Esophagus (tissue), 2 donors: ENCODE results near the gene WASL. TPM values are rescaled to one million over a fixed set of nuclear protein-coding genes. Genes with fewer than 3 reads are reported as not detected.
A peak's percentile ranks its signal among the peaks of the same experiment; 100 is the strongest.

Experiments
- H3K27ac ChIP-seq, 2 donors: one replicate each; pipeline ENCODE4 v1.5.1; 2013; ENCODE audit warnings: low read depth in 2 of 2, mild to moderate bottlenecking in 2 of 2, inconsistent platforms in 1 of 2, low read length in 1 of 2, moderate library complexity in 1 of 2
- H3K27me3 ChIP-seq, 2 donors: one replicate each; pipeline ENCODE4 v1.6.1; 2013; ENCODE audit warnings: low read length in 2 of 2, control low read depth in 1 of 2, mild to moderate bottlenecking in 1 of 2; ENCODE audit not compliant: insufficient read depth in 2 of 2, control insufficient read depth in 1 of 2
- H3K36me3 ChIP-seq, 2 donors: one replicate each; pipeline ENCODE4 v1.6.1; 2013; ENCODE audit warnings: low read length in 1 of 2; ENCODE audit not compliant: control insufficient read depth in 2 of 2, insufficient read depth in 2 of 2
- H3K4me1 ChIP-seq, 2 donors: one replicate each; pipeline ENCODE4 v1.6.1; 2013; ENCODE audit warnings: low read length in 1 of 2; ENCODE audit not compliant: control insufficient read depth in 2 of 2, insufficient read depth in 2 of 2
- H3K4me3 ChIP-seq, 2 donors: one replicate each; pipeline ENCODE4 v1.5.1; 2013; ENCODE audit warnings: low read length in 2 of 2, mild to moderate bottlenecking in 2 of 2, low read depth in 1 of 2, moderate library complexity in 1 of 2
- H3K9me3 ChIP-seq, 2 donors: one replicate each; pipeline ENCODE4 v1.6.1; 2013; ENCODE audit warnings: mild to moderate bottlenecking in 2 of 2, low read depth in 1 of 2, low read length in 1 of 2, moderate library complexity in 1 of 2; ENCODE audit not compliant: control insufficient read depth in 2 of 2, insufficient read depth in 1 of 2
- WGBS, 2 donors: extraction: QIAGEN DNeasy Blood & Tissue Kit; methylation state at CpG; one replicate each; pipeline ENCODE4 v1.1.7; 2013; 5-methylcytosine and 5-hydroxymethylcytosine counted together
- polyA plus RNA-seq, 2 donors: library from polyadenylated mRNA; stranded (reverse); fragments of 200-250 nt; gene quantifications; one replicate each; pipeline ENCODE4 v1.2.3, GENCODE V29; 2013
- donor health status: healthy with polysubstance abuse.
- donor health status: Bipolar disorder and iron deficiency.

Gene WASL
- polyA plus RNA-seq, 2 donors, result 13.7 to 20.7 TPM

DNA sequence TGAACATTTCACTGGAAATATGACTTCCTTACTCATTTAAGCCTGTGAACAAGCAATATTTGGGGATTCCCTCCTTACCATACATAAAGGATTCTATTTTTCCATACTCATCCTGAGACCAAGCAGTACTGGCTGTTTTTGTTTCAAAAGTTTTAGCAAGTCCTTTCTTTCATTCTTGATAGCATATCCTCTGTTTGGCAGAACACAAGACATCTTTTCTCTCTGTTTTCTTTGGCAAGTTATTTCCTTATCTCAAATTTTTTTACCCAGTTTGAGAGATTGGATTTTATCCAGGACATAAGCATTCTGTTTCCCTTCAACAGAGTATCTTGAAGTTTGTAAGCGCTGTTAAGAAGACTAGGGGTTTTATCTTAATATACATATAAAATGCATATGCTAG, 3.0 kb upstream of the WASL start:
- no peaks in the 10 kb centered on the region for H3K36me3 ChIP-seq
- 77 to 91% methylated on average over 1 of the region's 1 CpG for WGBS, 2 donors
- H3K27ac ChIP-seq, result no peak overlapping the region
- no peaks in the 10 kb centered on the region for H3K27me3 ChIP-seq
- no peaks in the 10 kb centered on the region for H3K4me1 ChIP-seq
- H3K9me3 ChIP-seq, result no peaks in the 10 kb centered on the region
- H3K4me3 ChIP-seq, result no peak overlapping the region

DNA sequence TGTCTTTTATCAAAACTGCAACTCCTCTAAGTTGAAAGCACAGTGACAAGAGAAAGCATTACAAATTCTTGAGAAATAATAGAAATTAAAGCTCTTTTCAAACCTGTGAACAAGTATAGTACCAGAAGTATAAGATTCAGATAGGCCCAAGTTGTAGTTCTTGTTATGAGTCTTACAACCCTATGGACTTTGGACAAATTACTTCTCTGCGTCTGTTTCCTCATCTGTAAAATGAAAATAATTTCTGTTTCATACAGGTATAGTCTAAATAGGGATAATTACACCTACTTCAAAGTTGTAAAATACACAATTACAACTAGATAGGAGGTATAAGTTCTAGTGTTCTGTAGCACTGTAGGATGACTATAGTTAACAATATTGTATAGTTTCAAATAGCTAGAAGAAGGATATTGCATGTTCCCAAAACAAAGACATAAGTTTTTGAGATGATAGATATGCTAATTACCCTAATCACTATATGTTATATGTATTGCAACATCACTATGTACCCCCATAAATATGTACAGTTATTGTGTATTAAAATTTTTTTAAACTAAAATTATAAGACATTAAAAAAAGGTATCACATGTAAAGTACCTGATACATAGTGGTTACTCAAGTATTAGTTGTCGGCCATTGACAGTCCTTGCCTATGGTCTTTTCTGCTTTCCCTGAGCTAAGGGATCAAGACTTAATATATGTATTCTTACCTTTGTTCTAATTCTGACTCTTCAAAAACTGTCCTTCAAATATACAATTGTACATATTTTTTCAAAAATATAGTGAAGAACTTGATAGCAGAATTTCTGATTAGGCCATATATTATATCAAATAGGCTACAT, 1.8 kb upstream of the WASL start:
- H3K9me3 ChIP-seq, result no peaks in the 10 kb centered on the region
- H3K36me3 ChIP-seq, result no peaks in the 10 kb centered on the region
- H3K27me3 ChIP-seq, result no peaks in the 10 kb centered on the region
- 88 to 91% methylated on average over 2 of the region's 2 CpGs for WGBS, 2 donors
- no peaks in the 10 kb centered on the region for H3K4me1 ChIP-seq
- H3K27ac ChIP-seq, result no peak overlapping the region
- no peak overlapping the region for H3K4me3 ChIP-seq

DNA sequence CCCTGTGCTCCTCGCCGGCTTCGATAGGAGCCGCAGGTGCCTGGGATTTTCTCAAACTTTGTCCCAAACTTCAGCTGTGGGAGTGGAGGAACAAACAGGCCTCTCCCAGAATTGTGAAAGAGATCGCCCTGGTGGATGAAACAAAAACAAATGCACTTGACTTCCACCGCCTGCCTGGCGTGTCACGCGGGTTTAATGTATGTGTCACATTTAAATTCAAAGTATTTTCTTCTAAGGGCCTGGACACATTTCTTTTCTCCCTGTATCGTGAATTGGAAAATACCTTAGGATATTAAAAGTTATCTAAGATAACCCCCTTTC, 694 bp upstream of the WASL start:
- H3K9me3 ChIP-seq, result no peaks in the 10 kb centered on the region
- no peaks in the 10 kb centered on the region for H3K36me3 ChIP-seq
- WGBS, 2 donors, result 2 to 3% methylated on average over 10 of the region's 10 CpGs
- no peaks in the 10 kb centered on the region for H3K4me1 ChIP-seq
- no peaks in the 10 kb centered on the region for H3K27me3 ChIP-seq
- H3K27ac ChIP-seq, result peak overlapping the region; percentile 99 to 100
- peak overlapping the region; percentile 89 to 95 for H3K4me3 ChIP-seq

DNA sequence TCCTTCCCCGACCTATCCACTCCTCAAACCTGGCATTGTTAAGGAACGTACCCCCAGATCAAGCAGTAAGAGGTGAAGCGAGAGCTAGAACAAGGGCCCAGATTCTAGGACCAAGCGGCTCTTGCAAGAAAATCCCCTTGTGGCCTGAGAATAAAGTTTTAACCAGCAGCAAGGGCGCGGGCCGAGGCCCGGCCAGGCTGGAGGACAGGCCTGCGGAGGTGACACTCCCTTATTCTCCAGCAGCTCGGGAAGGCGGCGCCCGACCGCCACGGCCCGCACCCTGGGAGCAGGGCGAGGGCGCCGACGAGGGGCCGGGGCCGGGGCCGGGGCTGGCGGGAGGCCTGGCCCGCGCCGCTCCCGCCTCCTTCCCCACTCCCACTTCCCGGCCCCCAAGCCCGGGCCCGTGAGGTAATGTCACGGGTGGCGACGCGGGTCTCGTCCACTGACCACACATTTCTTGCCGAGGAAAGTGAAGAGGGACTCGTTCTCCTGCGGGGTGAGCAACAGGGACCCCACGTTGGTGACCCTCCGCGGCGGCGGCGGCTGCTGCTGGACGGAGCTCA, 551 bp downstream of the WASL start:
- peak overlapping the region; percentile 89 to 95 for H3K4me3 ChIP-seq
- 0 to 1% methylated on average over 41 to 46 of the region's 46 CpGs for WGBS, 2 donors
- H3K27ac ChIP-seq, result peak overlapping the region; percentile 99 to 100
- no peaks in the 10 kb centered on the region for H3K4me1 ChIP-seq
- no peaks in the 10 kb centered on the region for H3K27me3 ChIP-seq
- no peaks in the 10 kb centered on the region for H3K9me3 ChIP-seq
- H3K36me3 ChIP-seq, result no peaks in the 10 kb centered on the region

DNA sequence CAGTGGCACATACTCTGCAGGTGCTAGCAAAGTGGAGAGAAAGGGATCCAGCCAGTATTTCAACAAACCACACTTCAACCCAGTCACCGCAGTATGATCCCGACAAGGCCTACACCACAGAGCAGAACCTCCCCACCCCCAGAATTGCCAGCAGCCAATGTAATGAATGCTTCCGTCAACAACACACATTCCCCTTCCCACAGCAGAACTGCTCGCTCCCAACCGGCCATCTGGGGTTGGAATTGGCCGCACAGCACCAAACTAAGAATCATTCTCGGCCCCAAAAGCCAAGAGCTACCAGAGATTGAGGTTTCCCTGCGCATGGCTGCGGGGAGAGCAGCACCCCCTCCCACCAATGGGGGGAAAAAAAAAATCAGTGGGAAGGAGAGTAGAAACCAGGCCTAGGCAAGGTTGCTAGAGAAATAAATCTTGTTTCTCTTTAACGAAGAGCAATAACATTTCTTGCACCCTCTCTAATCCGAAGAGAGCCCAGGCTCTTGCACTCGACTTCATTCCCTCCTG, 1.1 kb downstream of the WASL start:
- Histone ChIP-seq H3K27me3 (no peaks in the 10 kb centered on the region), H3K27ac (peak overlapping the region; percentile 99 to 100), H3K4me1 (no peaks in the 10 kb centered on the region), H3K36me3 (no peaks in the 10 kb centered on the region), H3K4me3 (peak overlapping the region; percentile 89 to 95), H3K9me3 (no peaks in the 10 kb centered on the region)
- 0 to 1% methylated on average over 12 of the region's 12 CpGs for WGBS, 2 donors

DNA sequence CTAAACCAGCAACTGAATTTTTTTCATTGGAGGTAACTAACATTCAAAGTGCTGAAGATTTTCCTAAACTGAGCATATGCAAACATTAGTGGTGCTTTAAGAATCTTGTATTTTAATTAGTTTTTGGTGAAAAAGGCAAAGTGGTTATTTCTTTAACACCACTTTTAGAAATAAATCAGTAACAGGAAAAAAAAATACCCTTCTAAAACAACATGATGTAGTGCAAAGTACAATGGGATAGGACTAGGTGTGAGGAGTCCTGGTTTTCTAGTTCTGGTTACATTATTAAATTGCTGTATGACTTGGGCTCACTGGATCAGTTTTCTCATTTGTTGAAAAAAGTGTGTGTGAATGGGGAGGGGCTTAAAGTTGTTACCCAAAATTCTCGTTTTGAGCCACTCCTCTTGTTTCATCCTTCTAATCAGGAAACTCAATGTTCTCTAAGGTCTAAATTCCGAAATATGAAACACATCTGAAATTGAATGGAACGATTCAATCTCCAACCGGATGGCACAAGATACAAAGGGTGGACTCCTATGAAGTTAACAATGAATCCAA, 1.8 kb downstream of the WASL start:
- Histone ChIP-seq H3K27me3 (no peaks in the 10 kb centered on the region), H3K4me3 (peak overlapping the region; percentile 89 to 95), H3K27ac (no peak overlapping the region), H3K4me1 (no peaks in the 10 kb centered on the region), H3K9me3 (no peaks in the 10 kb centered on the region), H3K36me3 (no peaks in the 10 kb centered on the region)
- WGBS, 2 donors, result 5 to 10% methylated on average over 4 of the region's 4 CpGs

DNA sequence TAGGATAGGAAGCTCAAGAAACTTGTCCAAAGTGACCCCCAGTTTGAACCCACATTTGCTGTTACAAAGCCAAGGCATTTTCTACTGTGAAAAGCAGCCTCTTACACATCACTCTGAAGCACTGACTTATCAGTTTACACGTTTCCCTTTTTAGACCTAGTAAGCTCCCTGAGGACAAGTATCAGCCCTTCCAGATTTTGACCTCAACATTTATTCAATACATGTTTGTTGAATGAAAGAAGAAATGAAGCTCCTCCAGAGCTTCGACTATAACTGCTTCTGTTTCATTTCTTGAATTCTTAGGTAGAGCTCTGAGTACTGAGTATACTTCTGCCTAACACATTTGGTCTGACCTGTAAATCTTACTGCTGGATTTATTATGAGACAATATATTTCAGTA, 2.7 kb downstream of the WASL start:
- Histone ChIP-seq H3K27me3 (no peaks in the 10 kb centered on the region), H3K27ac (no peak overlapping the region), H3K4me3 (peak overlapping the region in 1 of 2 donors; percentile 37), H3K36me3 (no peaks in the 10 kb centered on the region), H3K9me3 (no peaks in the 10 kb centered on the region), H3K4me1 (no peaks in the 10 kb centered on the region)
- WGBS, 2 donors, result 19 to 32% methylated on average over 2 of the region's 2 CpGs

DNA sequence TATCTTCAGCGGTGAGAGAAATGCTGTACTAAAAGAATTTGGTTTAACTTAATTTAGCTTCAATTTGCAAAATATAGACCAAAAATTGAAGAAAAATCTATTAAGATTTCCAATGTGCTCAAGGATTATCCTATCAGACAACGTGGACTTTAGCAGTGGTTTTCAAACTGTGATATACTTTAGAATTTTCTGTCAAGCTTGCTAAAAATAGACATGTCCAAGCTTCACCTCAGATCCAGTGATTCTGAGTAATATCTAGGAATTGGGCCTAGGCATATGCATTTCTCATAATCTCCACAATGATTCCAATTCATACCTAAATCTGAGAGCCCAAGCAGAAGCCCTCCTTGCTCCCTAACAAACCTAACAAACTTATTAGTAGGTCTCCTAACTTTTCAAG, 3.4 kb downstream of the WASL start:
- Histone ChIP-seq H3K9me3 (no peaks in the 10 kb centered on the region), H3K27ac (no peak overlapping the region), H3K27me3 (no peaks in the 10 kb centered on the region), H3K4me3 (no peak overlapping the region), H3K36me3 (no peaks in the 10 kb centered on the region), H3K4me1 (no peaks in the 10 kb centered on the region)
- 73 to 85% methylated on average over 2 of the region's 2 CpGs for WGBS, 2 donors

DNA sequence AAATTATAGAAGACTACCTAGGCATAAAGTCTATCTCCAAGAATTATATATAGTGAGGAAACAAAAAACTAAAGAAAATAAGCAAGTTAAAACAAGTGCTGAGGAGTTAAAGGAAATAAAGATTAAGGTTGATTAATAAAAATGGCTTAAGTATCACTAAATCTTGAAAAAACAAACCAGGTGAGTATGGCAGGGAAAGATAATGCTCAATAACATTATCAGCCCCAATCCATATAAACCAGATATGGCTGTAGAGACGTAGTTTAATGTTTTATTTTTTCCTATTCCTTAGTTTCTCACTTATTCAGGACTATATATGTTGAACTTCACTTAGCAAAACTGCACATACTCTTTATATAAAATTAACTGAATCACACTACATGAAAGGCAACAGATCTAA, 4.4 kb downstream of the WASL start:
- Histone ChIP-seq H3K36me3 (no peaks in the 10 kb centered on the region), H3K4me3 (no peak overlapping the region), H3K4me1 (no peaks in the 10 kb centered on the region), H3K27ac (no peak overlapping the region), H3K27me3 (no peaks in the 10 kb centered on the region), H3K9me3 (no peaks in the 10 kb centered on the region)
- WGBS, 2 donors, result 61 to 83% methylated on average over 1 of the region's 1 CpG
